Ecto neural progenitor cell (in vitro differentiated cells): ENCODE measurements around the gene LSM3.

Experiments
- DNase-seq: peaks from one replicate; pipeline ENCODE4 v3.0.0-alpha.2; 2018; ENCODE audit warnings: low spot score

The LSM3 gene

GRCh38 chr3:14157951-14158350 is 20.7 kb upstream of the LSM3 start:
- DNase-seq = no peak

GRCh38 chr3:14158370-14158769 is 20.2 kb upstream of the LSM3 start:
- no peak for DNase-seq

- no peak for DNase-seq
These were observed 19.2 kb upstream of the LSM3 start for GRCh38 chr3:14159426-14159825.

- no peak for DNase-seq
These were observed 17.3 kb upstream of the LSM3 start for GRCh38 chr3:14161282-14161681.

- no peak for DNase-seq
These were observed 16.4 kb upstream of the LSM3 start for GRCh38 chr3:14162178-14162577.

- DNase-seq = no peak
These were observed 11.6 kb upstream of the LSM3 start for GRCh38 chr3:14166877-14167603.

GRCh38 chr3:14169435-14169834 is 9.2 kb upstream of the LSM3 start:
- DNase-seq = no peak

GRCh38 chr3:14169871-14170270 is 8.7 kb upstream of the LSM3 start:
- no peak for DNase-seq

GRCh38 chr3:14170531-14171159 is 8.0 kb upstream of the LSM3 start:
- DNase-seq = no peak

- DNase-seq = no peak
These were observed 6.1 kb upstream of the LSM3 start for GRCh38 chr3:14172496-14172895.

- DNase-seq = no peak
These were observed 4.1 kb upstream of the LSM3 start for GRCh38 chr3:14174483-14174882.

GRCh38 chr3:14175383-14176037 is 3.1 kb upstream of the LSM3 start:
- DNase-seq = no peak

- DNase-seq = no peak
These were observed 904 bp upstream of the LSM3 start for GRCh38 chr3:14177580-14178246.

- no peak for DNase-seq
These were observed 473 bp downstream of the LSM3 start for GRCh38 chr3:14179114-14179465.

GRCh38 chr3:14179795-14180194 is 1.2 kb downstream of the LSM3 start:
- no peak for DNase-seq

GRCh38 chr3:14181253-14181652 is 2.6 kb downstream of the LSM3 start:
- no peak for DNase-seq

- no peak for DNase-seq
These were observed 4.5 kb downstream of the LSM3 start for GRCh38 chr3:14183015-14183577.

- no peak for DNase-seq
These were observed 8.3 kb downstream of the LSM3 start for GRCh38 chr3:14186854-14187458.

- no peak for DNase-seq
These were observed 9.6 kb downstream of the LSM3 start for GRCh38 chr3:14188041-14188754.

GRCh38 chr3:14194865-14195264 is 16.2 kb downstream of the LSM3 start:
- DNase-seq = no peak

GRCh38 chr3:14199641-14200040 is 21.0 kb downstream of the LSM3 start:
- DNase-seq = no peak

GRCh38 chr3:14200276-14200675 is 21.7 kb downstream of the LSM3 start:
- DNase-seq = no peak
